HepG2 (cell line): ENCODE measurements around the gene TCF25. TPM values are rescaled to one million over a fixed set of nuclear protein-coding genes. Genes with fewer than 3 reads are reported as not detected.
A peak's percentile ranks its signal among the peaks of the same experiment; 100 is the strongest.

Experiments
- ATF1 ChIP-seq: IDR thresholded peaks from 2 replicates; pipeline ENCODE4 v1.6.1; 2016; ENCODE audit warnings: mild to moderate bottlenecking, control low read depth
- EEA1 ChIP-seq: sonication (generic); formaldehyde crosslinking; IDR thresholded peaks from 2 replicates; pipeline ENCODE4 v1.5.1; 2020; ENCODE audit warnings: mild to moderate bottlenecking, missing genetic modification reagents, borderline replicate concordance
- EZH2 ChIP-seq: conservative IDR thresholded peaks from 2 replicates; pipeline ENCODE4 v1.6.1; 2012; ENCODE audit warnings: mild to moderate bottlenecking, low read depth, low read length, moderate library complexity
- HHEX ChIP-seq: IDR thresholded peaks from 2 replicates; pipeline ENCODE4 v1.6.1; 2016; ENCODE audit warnings: control low read depth
- HOXA3 ChIP-seq: sonication (generic); formaldehyde crosslinking; IDR thresholded peaks from 2 replicates; pipeline ENCODE4 v1.5.0; 2020; ENCODE audit warnings: missing genetic modification reagents
- KAT7 ChIP-seq: IDR thresholded peaks from 2 replicates; pipeline ENCODE4 v1.6.1; 2018; ENCODE audit warnings: borderline replicate concordance, missing compliant biosample characterization
- NFRKB ChIP-seq: fragments of 450-650 bp; IDR thresholded peaks from 2 replicates; pipeline ENCODE4 v1.6.1; 2017
- NFYC ChIP-seq: IDR thresholded peaks from 2 replicates; pipeline ENCODE4 v1.6.1; 2016; ENCODE audit warnings: missing genetic modification reagents, missing compliant biosample characterization
- NR2F1 ChIP-seq, 2 experiments: fragments of 450-650 bp in 1 of 2; formaldehyde crosslinking in 1 of 2; IDR thresholded peaks; 2 replicates each; pipeline versions ENCODE4 v1.5.0 to v1.6.1; 2016 to 2020; ENCODE audit warnings: mild to moderate bottlenecking in 1 of 2, missing compliant biosample characterization in 1 of 2, missing genetic modification reagents in 1 of 2, moderate library complexity in 1 of 2
- PAWR ChIP-seq: sonication (generic); formaldehyde crosslinking; IDR thresholded peaks from 2 replicates; pipeline ENCODE4 v1.4.0; 2020; ENCODE audit warnings: missing genetic modification reagents, mild to moderate bottlenecking, borderline replicate concordance
- RFX5 ChIP-seq: IDR thresholded peaks from 2 replicates; pipeline ENCODE4 v1.6.1; 2011; ENCODE audit warnings: low read depth, low read length, improper control_type of control experiment
- TARDBP ChIP-seq: sonication (generic); formaldehyde crosslinking; IDR thresholded peaks from 2 replicates; pipeline ENCODE4 v1.8.0; 2022; ENCODE audit warnings: mild to moderate bottlenecking, missing genetic modification reagents
- TBX2 ChIP-seq: sonication (generic); formaldehyde crosslinking; IDR thresholded peaks from 2 replicates; pipeline ENCODE4 v1.5.0; 2020; ENCODE audit warnings: missing genetic modification reagents, mild to moderate bottlenecking, borderline replicate concordance
- TEAD3 ChIP-seq: optimal IDR thresholded peaks from 2 replicates; pipeline ENCODE3; 2016; ENCODE audit warnings: borderline replicate concordance
- YY1 ChIP-seq: IDR thresholded peaks from 2 replicates; pipeline ENCODE4 v1.6.1; 2011; ENCODE audit warnings: low read length, low read depth, moderate library complexity, mild to moderate bottlenecking; ENCODE audit not compliant: insufficient read depth, insufficient replicate concordance
- ZBTB14 ChIP-seq: sonication (generic); formaldehyde crosslinking; IDR thresholded peaks from 2 replicates; pipeline ENCODE4 v1.4.0; 2020; ENCODE audit warnings: missing genetic modification reagents
- ZNF850 ChIP-seq: sonication (generic); formaldehyde crosslinking; conservative IDR thresholded peaks from 2 replicates; pipeline ENCODE4 v1.9.0; 2021; ENCODE audit warnings: mild to moderate bottlenecking, missing genetic modification reagents
- polyA plus RNA-seq, 8 experiments: library from polyadenylated mRNA; depleted of rRNA in 3 of 8; stranded (reverse) in 7 of 8; unstranded in 1 of 8; fragments of >200 nt; fragmentation: Illumina TruSeq in 4 of 8; extraction: Trizol in 4 of 8; gene quantifications; 2 replicates each; pipeline versions ENCODE4 v1.2.1 to v1.2.3, GENCODE V29; 2011 to 2016; ENCODE audit warnings: low read depth in 4 of 8, missing spikeins in 1 of 8, mixed read lengths in 1 of 8; ENCODE audit not compliant: insufficient read depth in 1 of 8
- total RNA-seq, 5 experiments: library from RNA; depleted of rRNA; stranded (reverse); fragments of >200 nt; fragmentation: Illumina TruSeq; extraction: Trizol; gene quantifications; 2 replicates each; pipeline ENCODE4 v1.2.3, GENCODE V29; 2016; ENCODE audit warnings: low read depth in 1 of 5
- TF ChIP-seq, protein P1 (sequence below): IDR thresholded peaks from 2 replicates; pipeline ENCODE4 v1.6.1; 2016; ENCODE audit warnings: missing genetic modification reagents, missing compliant biosample characterization
- TF ChIP-seq, protein P2 (sequence below), 2 experiments: fragments of 450-650 bp in 1 of 2; sonication (generic) in 1 of 2; formaldehyde crosslinking; IDR thresholded peaks; 2 replicates each; pipeline versions ENCODE4 v1.5.0 to v1.8.0; 2020 to 2022; ENCODE audit warnings: mild to moderate bottlenecking in 1 of 2, missing genetic modification reagents in 1 of 2
- TF ChIP-seq, protein P3 (sequence below): sonication (generic); formaldehyde crosslinking; IDR thresholded peaks from 2 replicates; pipeline ENCODE4 v1.5.0; 2020; ENCODE audit warnings: mild to moderate bottlenecking, missing genetic modification reagents, borderline replicate concordance
- TF ChIP-seq, protein P4 (sequence below): sonication (generic); formaldehyde crosslinking; IDR thresholded peaks from 2 replicates; pipeline ENCODE4 v1.4.0; 2020; ENCODE audit warnings: missing genetic modification reagents; ENCODE audit errors: not compliant biosample characterization

The TCF25 gene
- total and polyA plus RNA-seq, 2 of the 13 experiments (the other 11 are each of a cell fraction or from before 2014, with no cell fraction given) = 138 to 206 TPM

DNA sequence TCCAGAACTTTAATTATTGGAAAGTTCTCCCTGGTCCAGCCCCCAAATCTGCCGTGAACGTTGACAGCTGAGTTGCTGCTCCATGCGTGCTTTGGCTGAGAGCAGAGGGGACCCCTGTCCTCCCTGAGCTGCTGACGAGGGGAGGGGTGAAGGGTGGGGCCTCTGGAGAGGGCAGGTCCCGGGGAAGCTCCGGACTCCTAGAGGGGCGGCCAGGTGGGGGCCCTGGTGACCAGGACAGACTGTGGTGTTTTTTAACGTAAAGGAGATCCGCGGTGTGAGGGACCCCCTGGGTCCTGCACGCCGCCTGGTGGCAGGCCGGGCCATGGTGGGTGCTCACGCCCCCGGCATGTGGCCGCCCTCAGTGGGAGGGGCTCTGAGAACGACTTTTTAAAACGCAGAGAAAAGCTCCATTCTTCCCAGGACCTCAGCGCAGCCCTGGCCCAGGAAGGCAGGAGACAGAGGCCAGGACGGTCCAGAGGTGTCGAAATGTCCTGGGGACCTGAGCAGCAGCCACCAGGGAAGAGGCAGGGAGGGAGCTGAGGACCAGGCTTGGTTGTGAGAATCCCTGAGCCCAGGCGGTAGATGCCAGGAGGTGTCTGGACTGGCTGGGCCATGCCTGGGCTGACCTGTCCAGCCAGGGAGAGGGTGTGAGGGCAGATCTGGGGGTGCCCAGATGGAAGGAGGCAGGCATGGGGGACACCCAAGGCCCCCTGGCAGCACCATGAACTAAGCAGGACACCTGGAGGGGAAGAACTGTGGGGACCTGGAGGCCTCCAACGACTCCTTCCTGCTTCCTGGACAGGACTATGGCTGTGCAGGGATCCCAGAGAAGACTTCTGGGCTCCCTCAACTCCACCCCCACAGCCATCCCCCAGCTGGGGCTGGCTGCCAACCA is 45.3 kb downstream of the TCF25 start, which contains the start of gene MC1R (continued):
- TF ChIP-seq NFYC (peak; percentile 36; the same call in 1 of the 2 replicates), EEA1 (CRISPR knock-in tag) (0 out of 2 replicates have a peak, but pooled peaks have one; percentile 50), KAT7 (CRISPR knock-in tag) (no peak; the same call in 1 of the 2 replicates), EZH2 (no peak), ATF1 (CRISPR knock-in tag) (no peak), TBX2 (0 out of 2 replicates have a peak, but pooled peaks have one; percentile 31), ZNF850 (CRISPR knock-in tag) (0 out of 2 replicates have a peak, but pooled peaks have one; percentile 73), TEAD3 (CRISPR knock-in tag) (peak; percentile 61), YY1 (peak; percentile 76), ZBTB14 (CRISPR knock-in tag) (no peak), HHEX (no peak), NR2F1 (CRISPR knock-in tag; IDR thresholded peaks at IDR 0.05) (no peak), NFRKB (no peak), TARDBP (no peak), PAWR (CRISPR knock-in tag) (no peak), HOXA3 (CRISPR knock-in tag) (peak; percentile 86), RFX5 (no peak)
- TF ChIP-seq, protein P1, sequence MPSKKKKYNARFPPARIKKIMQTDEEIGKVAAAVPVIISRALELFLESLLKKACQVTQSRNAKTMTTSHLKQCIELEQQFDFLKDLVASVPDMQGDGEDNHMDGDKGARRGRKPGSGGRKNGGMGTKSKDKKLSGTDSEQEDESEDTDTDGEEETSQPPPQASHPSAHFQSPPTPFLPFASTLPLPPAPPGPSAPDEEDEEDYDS (CRISPR knock-in tag) = peak; percentile 99
- TF ChIP-seq, protein P2, sequence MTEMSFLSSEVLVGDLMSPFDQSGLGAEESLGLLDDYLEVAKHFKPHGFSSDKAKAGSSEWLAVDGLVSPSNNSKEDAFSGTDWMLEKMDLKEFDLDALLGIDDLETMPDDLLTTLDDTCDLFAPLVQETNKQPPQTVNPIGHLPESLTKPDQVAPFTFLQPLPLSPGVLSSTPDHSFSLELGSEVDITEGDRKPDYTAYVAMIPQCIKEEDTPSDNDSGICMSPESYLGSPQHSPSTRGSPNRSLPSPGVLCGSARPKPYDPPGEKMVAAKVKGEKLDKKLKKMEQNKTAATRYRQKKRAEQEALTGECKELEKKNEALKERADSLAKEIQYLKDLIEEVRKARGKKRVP (CRISPR knock-in tag; IDR thresholded peaks at IDR 0.05) = no peak
- TF ChIP-seq, protein P3, sequence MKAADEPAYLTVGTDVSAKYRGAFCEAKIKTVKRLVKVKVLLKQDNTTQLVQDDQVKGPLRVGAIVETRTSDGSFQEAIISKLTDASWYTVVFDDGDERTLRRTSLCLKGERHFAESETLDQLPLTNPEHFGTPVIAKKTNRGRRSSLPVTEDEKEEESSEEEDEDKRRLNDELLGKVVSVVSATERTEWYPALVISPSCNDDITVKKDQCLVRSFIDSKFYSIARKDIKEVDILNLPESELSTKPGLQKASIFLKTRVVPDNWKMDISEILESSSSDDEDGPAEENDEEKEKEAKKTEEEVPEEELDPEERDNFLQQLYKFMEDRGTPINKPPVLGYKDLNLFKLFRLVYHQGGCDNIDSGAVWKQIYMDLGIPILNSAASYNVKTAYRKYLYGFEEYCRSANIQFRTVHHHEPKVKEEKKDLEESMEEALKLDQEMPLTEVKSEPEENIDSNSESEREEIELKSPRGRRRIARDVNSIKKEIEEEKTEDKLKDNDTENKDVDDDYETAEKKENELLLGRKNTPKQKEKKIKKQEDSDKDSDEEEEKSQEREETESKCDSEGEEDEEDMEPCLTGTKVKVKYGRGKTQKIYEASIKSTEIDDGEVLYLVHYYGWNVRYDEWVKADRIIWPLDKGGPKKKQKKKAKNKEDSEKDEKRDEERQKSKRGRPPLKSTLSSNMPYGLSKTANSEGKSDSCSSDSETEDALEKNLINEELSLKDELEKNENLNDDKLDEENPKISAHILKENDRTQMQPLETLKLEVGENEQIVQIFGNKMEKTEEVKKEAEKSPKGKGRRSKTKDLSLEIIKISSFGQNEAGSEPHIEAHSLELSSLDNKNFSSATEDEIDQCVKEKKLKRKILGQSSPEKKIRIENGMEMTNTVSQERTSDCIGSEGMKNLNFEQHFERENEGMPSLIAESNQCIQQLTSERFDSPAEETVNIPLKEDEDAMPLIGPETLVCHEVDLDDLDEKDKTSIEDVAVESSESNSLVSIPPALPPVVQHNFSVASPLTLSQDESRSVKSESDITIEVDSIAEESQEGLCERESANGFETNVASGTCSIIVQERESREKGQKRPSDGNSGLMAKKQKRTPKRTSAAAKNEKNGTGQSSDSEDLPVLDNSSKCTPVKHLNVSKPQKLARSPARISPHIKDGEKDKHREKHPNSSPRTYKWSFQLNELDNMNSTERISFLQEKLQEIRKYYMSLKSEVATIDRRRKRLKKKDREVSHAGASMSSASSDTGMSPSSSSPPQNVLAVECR = no peak; the same call in 1 of the 2 replicates
- TF ChIP-seq, protein P4, sequence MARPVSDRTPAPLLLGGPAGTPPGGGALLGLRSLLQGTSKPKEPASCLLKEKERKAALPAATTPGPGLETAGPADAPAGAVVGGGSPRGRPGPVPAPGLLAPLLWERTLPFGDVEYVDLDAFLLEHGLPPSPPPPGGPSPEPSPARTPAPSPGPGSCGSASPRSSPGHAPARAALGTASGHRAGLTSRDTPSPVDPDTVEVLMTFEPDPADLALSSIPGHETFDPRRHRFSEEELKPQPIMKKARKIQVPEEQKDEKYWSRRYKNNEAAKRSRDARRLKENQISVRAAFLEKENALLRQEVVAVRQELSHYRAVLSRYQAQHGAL (CRISPR knock-in tag) = no peak
